K562 (cell line): ENCODE measurements around the gene PSMB8. TPM values are rescaled to one million over a fixed set of nuclear protein-coding genes. Genes with fewer than 3 reads are reported as not detected.

Experiments
- ARID2 ChIP-seq: fragments of 450-650 bp; IDR thresholded peaks from 2 replicates; pipeline ENCODE4 v1.6.1; 2017; ENCODE audit warnings: antibody characterized with exemption, mild to moderate bottlenecking
- ATF1 ChIP-seq, 2 experiments: fragments of 450-650 bp in 1 of 2; IDR thresholded peaks; 2 replicates each; pipeline ENCODE4 v1.6.1; 2016; ENCODE audit warnings: missing compliant biosample characterization in 1 of 2, missing genetic modification characterization in 1 of 2
- ATF3 ChIP-seq, 2 experiments: fragments of 450-650 bp in 1 of 2; sonication (generic) in 1 of 2; formaldehyde crosslinking in 1 of 2; IDR thresholded peaks in 1 of 2; conservative IDR thresholded peaks in 1 of 2; 2 replicates each; pipeline versions ENCODE4 v1.6.1 to v1.8.1; 2016 to 2023; ENCODE audit warnings: mild to moderate bottlenecking in 2 of 2, moderate library complexity in 2 of 2, inconsistent platforms in 1 of 2, missing genetic modification reagents in 1 of 2
- BACH1 ChIP-seq: fragments of 200-800 bp; sonication (Bioruptor generic); IDR thresholded peaks from 2 replicates; pipeline ENCODE4 v1.6.1; 2016; ENCODE audit warnings: missing genetic modification characterization, missing compliant biosample characterization
- CBX2 ChIP-seq: fragments of 200-600 bp; sonication (generic); IDR thresholded peaks from one replicate; pipeline ENCODE4 v1.6.1; 2012; ENCODE audit warnings: mild to moderate bottlenecking, low read length, inconsistent platforms; ENCODE audit not compliant: insufficient read depth, poor library complexity, severe bottlenecking
- DACH1 ChIP-seq: fragments of 450-650 bp; IDR thresholded peaks from 2 replicates; pipeline ENCODE4 v1.6.1; 2018; ENCODE audit not compliant: partially characterized antibody
- E2F4 ChIP-seq: sonication (generic); formaldehyde crosslinking; IDR thresholded peaks from 2 replicates; pipeline ENCODE4 v1.8.0; 2022; ENCODE audit warnings: mild to moderate bottlenecking, low read depth, missing genetic modification reagents
- EWSR1 ChIP-seq: fragments of 450-650 bp; IDR thresholded peaks from 2 replicates; pipeline ENCODE4 v1.6.1; 2018; ENCODE audit warnings: borderline replicate concordance, mild to moderate bottlenecking, low read depth, moderate library complexity; ENCODE audit not compliant: partially characterized antibody
- FOXA3 ChIP-seq, 2 experiments: fragments of 450-650 bp in 1 of 2; sonication (generic) in 1 of 2; formaldehyde crosslinking; IDR thresholded peaks in 1 of 2; conservative IDR thresholded peaks in 1 of 2; 2 replicates each; pipeline versions ENCODE4 v1.4.0 to v1.8.0; 2020 to 2022; ENCODE audit warnings: mild to moderate bottlenecking in 2 of 2, missing genetic modification reagents in 1 of 2
- HMGXB4 ChIP-seq: sonication (generic); formaldehyde crosslinking; IDR thresholded peaks from 2 replicates; pipeline ENCODE4 v1.8.1; 2023; ENCODE audit warnings: mild to moderate bottlenecking, missing genetic modification reagents
- IRF2 ChIP-seq: sonication (generic); formaldehyde crosslinking; IDR thresholded peaks from 2 replicates; pipeline ENCODE4 v1.8.1; 2022; ENCODE audit warnings: mild to moderate bottlenecking, missing genetic modification reagents
- MTA1 ChIP-seq: fragments of 450-650 bp; IDR thresholded peaks from 2 replicates; pipeline ENCODE4 v1.6.1; 2017; ENCODE audit warnings: borderline replicate concordance
- NELFE ChIP-seq: IDR thresholded peaks from 2 replicates; pipeline ENCODE4 v1.6.1; 2011; ENCODE audit warnings: mild to moderate bottlenecking; ENCODE audit not compliant: insufficient read depth, insufficient read length
- PML ChIP-seq: IDR thresholded peaks from 2 replicates; pipeline ENCODE4 v1.6.1; 2012; ENCODE audit warnings: low read length, inconsistent platforms
- POLR2G ChIP-seq: fragments of 200-400 bp; formaldehyde crosslinking; IDR thresholded peaks from 2 replicates; pipeline ENCODE4 v1.6.1; 2017; ENCODE audit warnings: low read depth, mild to moderate bottlenecking, antibody characterized with exemption, low read length, moderate library complexity
- PRMT5 ChIP-seq: sonication (generic); formaldehyde crosslinking; IDR thresholded peaks from 2 replicates; pipeline ENCODE4 v1.5.0; 2020; ENCODE audit warnings: missing genetic modification reagents
- SMAD3 ChIP-seq: fragments of 450-650 bp; formaldehyde crosslinking; conservative IDR thresholded peaks from 2 replicates; pipeline ENCODE4 v1.4.0; 2020; ENCODE audit warnings: mild to moderate bottlenecking
- SREBF1 ChIP-seq: fragments of 150-350 bp; IDR thresholded peaks from 2 replicates; pipeline ENCODE4 v1.6.1; 2014; ENCODE audit warnings: antibody characterized with exemption, low read depth, low read length, borderline replicate concordance
- TEAD2 ChIP-seq: fragments of 450-650 bp; IDR thresholded peaks from 2 replicates; pipeline ENCODE4 v1.6.1; 2016; ENCODE audit warnings: missing genetic modification characterization, control low read depth, missing compliant biosample characterization
- ZBTB34 ChIP-seq: fragments of 250-450 bp; sonication (Bioruptor Pico); IDR thresholded peaks from 2 replicates; pipeline ENCODE4 v1.8.0; 2021; ENCODE audit warnings: mild to moderate bottlenecking, moderate library complexity
- ZNF347 ChIP-seq: fragments of 450-650 bp; formaldehyde crosslinking; IDR thresholded peaks from 2 replicates; pipeline ENCODE4 v1.4.0; 2020; ENCODE audit warnings: low read depth, mild to moderate bottlenecking, moderate library complexity
- ZNF76 ChIP-seq: fragments of 250-450 bp; sonication (Bioruptor Pico); IDR thresholded peaks from 2 replicates; pipeline ENCODE4 v1.4.0; 2020; ENCODE audit warnings: mild to moderate bottlenecking, moderate library complexity, borderline replicate concordance
- polyA plus RNA-seq, 8 experiments: library from polyadenylated mRNA; depleted of rRNA in 4 of 8; stranded (reverse) in 5 of 8; unstranded in 3 of 8; fragments of >200 nt; fragmentation: Nextera tagmentation in 2 of 8; fragmentation: Illumina TruSeq in 1 of 8; extraction: Ambion mirVana in 2 of 8; extraction: Trizol in 1 of 8; gene quantifications; 2 replicates each; pipeline versions ENCODE4 v1.2.1 to v1.2.3, GENCODE V29; 2011 to 2014; ENCODE audit warnings: inconsistent platforms in 1 of 8, missing spikeins in 1 of 8
- total RNA-seq, 7 experiments: library from RNA; depleted of rRNA in 6 of 7; stranded (reverse); fragments of >200 nt in 6 of 7; fragmentation: Illumina TruSeq in 2 of 7; extraction: Trizol in 2 of 7; gene quantifications; 2 replicates each; pipeline versions ENCODE4 v1.2.1 to v1.2.3, GENCODE V29; 2011 to 2021; ENCODE audit warnings: low replicate concordance in 1 of 7

PSMB8 gene
- total and polyA plus RNA-seq, 9 of the 15 experiments (the other 6 are each of a cell fraction or from before 2014, with no cell fraction given) = 0.71 to 4.0 (median 2.4) TPM

- TF ChIP-seq CBX2 (no peak), POLR2G (peak; percentile 87), IRF2 (CRISPR knock-in tag) (peak; percentile 100), SMAD3 (CRISPR knock-in tag) (no peak), HMGXB4 (CRISPR knock-in tag) (no peak; the same call in 1 of the 2 replicates), EWSR1 (no peak), ZNF347 (CRISPR knock-in tag) (no peak), FOXA3 (CRISPR knock-in tag; conservative IDR thresholded peaks at IDR 0.05 in 1 of 2, IDR thresholded peaks at IDR 0.05 in 1 of 2) (no peak), BACH1 (tag) (no peak), NELFE (no peak), E2F4 (CRISPR knock-in tag) (no peak), PRMT5 (CRISPR knock-in tag) (no peak), ZBTB34 (no peak), PML (no peak), ZNF76 (CRISPR knock-in tag) (no peak), SREBF1 (no peak), TEAD2 (tag) (no peak), ARID2 (peak; percentile 86), MTA1 (no peak), ATF3 (IDR thresholded peaks at IDR 0.05) (peak; percentile 35; the same call in 1 of the 2 replicates), ATF3 (CRISPR knock-in tag; conservative IDR thresholded peaks at IDR 0.05) (no peak), ATF1 (CRISPR knock-in tag; IDR thresholded peaks at IDR 0.05) (no peak), ATF1 (tag; IDR thresholded peaks at IDR 0.05) (peak; percentile 67), DACH1 (no peak)
Observed at GRCh38 chr6:32838114-32838958, 5.5 kb downstream of the PSMB8 start, which contains the start of gene TAP2 (continued).
